WI38 (cell line): Measurements from ENCODE around the gene SLC2A13.
"Not testable (repeated sequence)": the region's sequence is repeated elsewhere in the genome, so short reads cannot be mapped to it uniquely, and the experiment has no call there.

Source experiments
- H3K4me3 ChIP-seq: 2 replicates; pipeline ENCODE4 v1.5.1; 2011; ENCODE audit warnings: low read depth, mild to moderate bottlenecking, control low read depth, low read length
- TF ChIP-seq, protein P1 (sequence below): IDR thresholded peaks from 2 replicates; pipeline ENCODE4 v1.5.1; 2012; ENCODE audit warnings: low read depth, mild to moderate bottlenecking, control low read depth, low read length

SLC2A13 gene

DNA sequence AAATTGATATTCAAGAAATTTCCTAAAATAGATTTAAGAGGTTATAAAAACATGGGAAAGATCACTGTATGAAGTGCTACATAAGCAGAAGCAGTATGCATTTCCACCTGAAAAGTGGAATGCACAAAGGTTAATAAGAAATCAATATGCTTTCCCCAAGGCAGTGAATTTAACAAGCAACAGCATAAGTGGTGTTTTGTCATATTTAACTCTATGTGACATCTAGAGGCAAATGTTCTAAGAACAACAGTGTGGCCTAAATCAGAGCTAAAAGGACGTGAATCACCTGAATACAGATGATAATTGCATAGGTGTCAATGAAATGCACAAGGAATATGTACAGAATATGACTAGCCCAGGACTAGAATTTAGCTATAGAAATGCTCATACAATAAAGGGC, 49.5 kb downstream of the SLC2A13 start:
- TF ChIP-seq, protein P1, sequence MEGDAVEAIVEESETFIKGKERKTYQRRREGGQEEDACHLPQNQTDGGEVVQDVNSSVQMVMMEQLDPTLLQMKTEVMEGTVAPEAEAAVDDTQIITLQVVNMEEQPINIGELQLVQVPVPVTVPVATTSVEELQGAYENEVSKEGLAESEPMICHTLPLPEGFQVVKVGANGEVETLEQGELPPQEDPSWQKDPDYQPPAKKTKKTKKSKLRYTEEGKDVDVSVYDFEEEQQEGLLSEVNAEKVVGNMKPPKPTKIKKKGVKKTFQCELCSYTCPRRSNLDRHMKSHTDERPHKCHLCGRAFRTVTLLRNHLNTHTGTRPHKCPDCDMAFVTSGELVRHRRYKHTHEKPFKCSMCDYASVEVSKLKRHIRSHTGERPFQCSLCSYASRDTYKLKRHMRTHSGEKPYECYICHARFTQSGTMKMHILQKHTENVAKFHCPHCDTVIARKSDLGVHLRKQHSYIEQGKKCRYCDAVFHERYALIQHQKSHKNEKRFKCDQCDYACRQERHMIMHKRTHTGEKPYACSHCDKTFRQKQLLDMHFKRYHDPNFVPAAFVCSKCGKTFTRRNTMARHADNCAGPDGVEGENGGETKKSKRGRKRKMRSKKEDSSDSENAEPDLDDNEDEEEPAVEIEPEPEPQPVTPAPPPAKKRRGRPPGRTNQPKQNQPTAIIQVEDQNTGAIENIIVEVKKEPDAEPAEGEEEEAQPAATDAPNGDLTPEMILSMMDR, result no peak
- no peak overlapping the region for H3K4me3 ChIP-seq

DNA sequence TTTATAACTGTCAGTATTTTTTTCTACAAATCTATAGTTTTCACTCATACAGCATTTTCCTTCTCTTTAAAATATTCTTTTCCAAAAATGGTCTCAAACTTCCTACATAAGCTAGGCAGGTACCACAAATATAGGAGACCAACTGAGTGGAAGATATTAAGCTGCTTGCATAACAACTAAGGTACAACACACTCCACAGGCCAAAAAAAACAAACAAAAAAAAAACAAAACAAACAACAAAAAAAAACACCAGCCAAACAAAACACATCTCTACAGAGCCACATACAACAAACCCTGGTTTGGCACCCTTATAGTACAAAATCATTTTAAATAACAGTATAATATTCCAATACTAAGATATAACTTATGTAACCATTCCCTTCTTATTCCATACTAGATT, 50.1 kb downstream of the SLC2A13 start:
- TF ChIP-seq, protein P1, result no peak
- no peak overlapping the region for H3K4me3 ChIP-seq

DNA sequence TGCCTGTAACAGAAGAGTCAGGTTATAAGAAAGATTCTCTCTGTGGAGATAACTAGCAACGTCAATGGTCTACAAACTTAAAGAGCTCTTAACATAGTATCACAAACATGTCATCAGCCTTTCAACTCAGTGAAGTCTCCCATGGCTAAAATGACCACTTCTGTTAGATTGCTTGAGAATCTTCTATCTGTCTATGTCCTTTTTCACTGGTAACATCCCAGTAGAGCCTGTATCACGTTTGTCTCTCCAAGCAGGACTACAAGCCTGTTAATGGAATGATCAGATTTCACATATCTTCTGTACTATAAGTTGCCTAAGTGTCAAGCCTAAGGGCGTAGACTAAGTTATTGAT, 50.7 kb downstream of the SLC2A13 start:
- TF ChIP-seq, protein P1, result no peak
- H3K4me3 ChIP-seq, result no peak overlapping the region

DNA sequence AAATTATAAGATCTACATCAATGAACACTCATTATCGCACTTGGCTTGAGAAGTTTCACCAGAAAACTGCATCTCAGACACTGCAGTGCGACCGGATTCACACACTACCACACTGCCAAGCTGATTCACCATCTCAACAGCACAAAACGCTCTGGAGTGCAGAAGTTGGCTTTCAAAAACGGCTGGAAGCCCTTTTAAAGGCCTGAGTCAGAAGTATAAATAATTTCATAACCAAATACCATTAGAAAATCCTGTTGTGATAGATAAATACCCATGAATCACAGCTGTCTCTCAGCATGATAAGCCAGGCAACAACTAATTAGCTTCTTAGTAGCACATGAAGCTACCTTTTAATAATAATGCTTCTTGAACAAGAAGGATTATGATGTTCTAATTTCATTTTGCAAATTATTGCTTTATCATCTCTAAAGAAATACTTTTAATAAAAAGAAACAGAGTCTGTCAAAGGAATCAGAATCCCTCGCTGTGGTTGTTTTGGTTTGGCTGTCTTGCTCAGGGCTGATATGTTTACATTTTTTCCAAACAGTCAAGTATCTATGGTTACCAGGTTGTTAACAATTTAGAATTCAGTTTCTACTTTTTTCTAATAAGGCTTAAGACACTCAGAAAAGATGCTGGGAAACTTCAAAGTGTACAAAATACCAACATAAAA, 51.2 kb downstream of the SLC2A13 start:
- TF ChIP-seq, protein P1, result no peak
- peak overlapping the region; percentile 21; the same call in 1 of the 2 replicates for H3K4me3 ChIP-seq

DNA sequence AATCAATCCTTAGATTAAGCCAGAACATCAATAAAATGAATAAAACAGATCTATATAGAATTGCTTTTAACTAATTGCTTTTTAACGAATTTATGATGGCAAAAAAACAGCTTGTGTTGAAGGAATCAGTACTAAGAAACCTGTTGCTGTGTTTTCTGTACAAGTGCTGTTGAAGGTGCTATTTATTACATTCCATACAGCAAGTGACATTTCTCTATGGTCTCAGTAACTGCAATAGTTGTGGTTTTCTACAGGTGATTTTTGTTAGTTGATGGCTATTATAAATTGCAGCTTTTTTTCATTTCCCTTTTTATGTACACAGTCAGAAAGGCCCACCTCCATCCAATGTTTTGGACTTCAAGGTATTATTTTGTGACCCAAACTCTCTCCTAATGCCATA, 56.6 kb downstream of the SLC2A13 start:
- no peak overlapping the region for H3K4me3 ChIP-seq
- TF ChIP-seq, protein P1, result no peak

DNA sequence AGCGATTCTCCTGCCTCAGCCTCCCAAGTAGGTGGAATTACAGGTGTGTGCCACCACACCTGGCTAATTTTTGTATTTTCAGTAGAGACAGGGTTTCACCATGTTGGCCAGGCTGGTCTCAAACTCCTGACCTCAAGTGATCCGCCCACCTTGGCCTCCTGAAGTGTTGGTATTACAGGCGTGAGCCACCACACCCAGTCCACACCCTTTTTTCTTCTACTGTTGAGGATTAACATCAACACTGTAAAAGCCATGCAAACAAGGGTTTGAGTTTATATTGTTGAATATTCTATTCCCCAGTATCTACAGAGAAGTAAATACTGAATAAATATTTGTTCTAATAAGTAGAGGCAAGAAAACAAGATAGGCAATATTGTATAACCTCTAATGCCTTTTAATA, 58.9 kb downstream of the SLC2A13 start:
- not testable (repeated sequence) for H3K4me3 ChIP-seq

DNA sequence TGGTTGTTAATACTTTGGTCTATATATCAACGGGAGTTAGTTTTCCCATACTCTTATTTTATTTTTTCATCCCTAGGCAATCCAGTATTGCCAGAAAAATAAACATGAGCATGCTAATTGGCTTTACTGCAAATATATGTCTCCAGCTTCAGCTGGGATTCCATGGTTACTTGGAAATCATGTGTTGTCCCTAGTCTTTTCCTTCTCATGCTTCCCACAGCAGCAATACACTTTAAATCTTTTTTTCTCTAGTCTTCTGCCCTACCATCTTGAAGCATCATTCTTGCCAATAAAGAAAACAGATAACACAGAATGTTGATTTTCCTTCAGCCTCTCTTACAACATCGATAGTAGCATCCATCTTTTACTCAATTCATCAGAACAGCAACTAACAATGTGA, 60.2 kb downstream of the SLC2A13 start:
- no peak overlapping the region for H3K4me3 ChIP-seq
- TF ChIP-seq, protein P1, result no peak

DNA sequence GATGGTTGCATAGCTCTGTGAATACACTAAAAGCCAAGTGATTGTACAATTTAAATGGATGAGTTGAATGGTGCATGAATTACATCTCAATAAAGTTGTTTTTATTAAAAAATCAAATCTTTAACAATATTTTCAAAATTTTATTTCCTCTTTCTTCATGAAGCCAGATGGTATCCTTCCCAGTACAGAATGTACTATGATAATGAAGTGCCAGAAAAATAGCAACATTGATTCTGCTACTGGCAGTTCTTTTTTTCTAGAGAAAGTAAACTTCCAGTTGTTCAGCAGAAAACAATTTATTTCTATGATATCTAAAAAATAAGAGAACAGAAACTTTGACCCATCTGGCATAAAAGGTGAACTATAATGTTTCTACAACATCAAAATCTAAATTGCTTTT, 61.5 kb downstream of the SLC2A13 start:
- H3K4me3 ChIP-seq, result no peak overlapping the region
- TF ChIP-seq, protein P1, result no peak
